H1 (cell line): Measurements from ENCODE around the gene ANKRD12. TPM values are rescaled to one million over a fixed set of nuclear protein-coding genes. Genes with fewer than 3 reads are reported as not detected.

Experiments
- ASH2L ChIP-seq: fragments of 200-600, 300-600 bp; sonication (generic); IDR thresholded peaks from one replicate; pipeline ENCODE4 v1.7.1; 2017; ENCODE audit warnings: low read length
- polyA plus RNA-seq, 7 experiments: library from polyadenylated mRNA; depleted of rRNA in 3 of 7; stranded (reverse) in 5 of 7; unstranded in 2 of 7; fragments of >200 nt in 5 of 7; fragments of 200-250 nt in 2 of 7; gene quantifications; 1 replicate in 5 of 7; 2 replicates in 1 of 7; 4 replicates in 1 of 7; pipeline versions ENCODE4 v1.2.1 to v1.2.3, GENCODE V29; 2011 to 2013; ENCODE audit warnings: missing spikeins in 2 of 7, mixed read lengths in 2 of 7
- total RNA-seq: library from RNA; stranded (reverse); fragmentation: NEBNext Ultra II Directional; extraction: Animal tissue kit (Norgen Biotek cat#: 25700); gene quantifications from 2 replicates; pipeline ENCODE4 v1.2.1, GENCODE V29; 2021

ANKRD12 gene
- total and polyA plus RNA-seq, 2 of the 8 experiments (the other 6 are each of a cell fraction or from before 2014, with no cell fraction given), result 2.6 to 37.9 TPM

DNA sequence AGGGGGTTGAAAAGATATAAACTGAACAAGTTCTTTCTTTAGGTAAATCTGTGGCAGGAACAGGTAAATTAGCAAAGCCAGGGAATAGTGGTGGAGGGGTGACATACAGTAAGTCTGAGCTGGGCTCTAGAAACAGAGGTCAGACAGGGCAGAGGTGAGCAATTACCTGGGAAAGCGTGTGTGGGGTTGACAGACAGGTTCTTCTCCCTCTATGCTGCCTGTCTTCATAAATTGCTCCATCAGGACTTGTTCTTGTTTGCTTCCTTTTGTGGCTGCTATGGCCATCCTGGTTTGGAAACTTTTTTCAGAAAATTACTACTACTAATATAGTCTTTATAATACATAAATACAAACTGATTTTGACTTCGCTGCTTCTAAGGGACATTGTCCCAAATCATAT is 3.4 kb upstream of the ANKRD12 start (continued):
- no peak for TF ChIP-seq ASH2L
- TF ChIP-seq, all 59 proteins: peak for 0
